GM11168 (cell line): ENCODE measurements around the gene GINS2.

Experiments used
- in situ Hi-C: fragments of 300-500 bp; cut with MboI; formaldehyde crosslinking; loops from one replicate; pipeline ENCODE4 v1.12.0; 2022; ENCODE audit warnings: low sequenced_read_pairs; ENCODE audit not compliant: unreplicated experiment

GINS2 gene

GRCh38 chr16:85673529-85674417 is 15.0 kb downstream of the GINS2 start:
- in situ Hi-C loops, result no loop called here

- in situ Hi-C loops, result no loop called here
These were observed 17.9 kb downstream of the GINS2 start for GRCh38 chr16:85670840-85671239.

GRCh38 chr16:85668676-85669424 is 19.9 kb downstream of the GINS2 start:
- in situ Hi-C loops, result no loop called here

- in situ Hi-C loops, result no loop called here
These were observed 20.8 kb downstream of the GINS2 start for GRCh38 chr16:85667841-85668413.

GRCh38 chr16:85667261-85667660 is 21.5 kb downstream of the GINS2 start:
- in situ Hi-C loops, result no loop called here

- in situ Hi-C loops, result no loop called here
These were observed 22.8 kb downstream of the GINS2 start for GRCh38 chr16:85665929-85666328.

- in situ Hi-C loops, result no loop called here
These were observed 23.4 kb downstream of the GINS2 start for GRCh38 chr16:85665373-85665740.

GRCh38 chr16:85664580-85665372 is 24.0 kb downstream of the GINS2 start:
- in situ Hi-C loops, result no loop called here

GRCh38 chr16:85663891-85664321 is 24.8 kb downstream of the GINS2 start:
- in situ Hi-C loops, result no loop called here

GRCh38 chr16:85662976-85663830 is 25.6 kb downstream of the GINS2 start:
- in situ Hi-C loops, result no loop called here

GRCh38 chr16:85662482-85662812 is 26.3 kb downstream of the GINS2 start:
- in situ Hi-C loops, result no loop called here

GRCh38 chr16:85661740-85662481 is 26.8 kb downstream of the GINS2 start:
- in situ Hi-C loops, result no loop called here

GRCh38 chr16:85660843-85661739 is 27.7 kb downstream of the GINS2 start:
- in situ Hi-C loops, result no loop called here

- in situ Hi-C loops, result no loop called here
These were observed 28.8 kb downstream of the GINS2 start for GRCh38 chr16:85659805-85660511.

- in situ Hi-C loops, result no loop called here
These were observed 29.4 kb downstream of the GINS2 start for GRCh38 chr16:85659336-85659735.

GRCh38 chr16:85658504-85659326 is 30.0 kb downstream of the GINS2 start:
- in situ Hi-C loops, result no loop called here
